Ovary (tissue), 3 donors: Measurements from ENCODE around the gene MTCH1.

Experiments
- POLR2A ChIP-seq: fragments of 450-650 bp; IDR thresholded peaks from one replicate; pipeline ENCODE4 v1.6.1; 2017; ENCODE audit warnings: antibody characterized with exemption, mild to moderate bottlenecking, moderate library complexity
- TF ChIP-seq, protein P1 (sequence below), 3 donors: fragments of 450-650 bp in 2 of 3; fragments of 200-600 bp in 1 of 3; IDR thresholded peaks; one replicate each; pipeline versions ENCODE4 v1.5.1 to v1.8.0; 2016 to 2022; ENCODE audit warnings: antibody characterized with exemption in 3 of 3, mild to moderate bottlenecking in 1 of 3
- donor health status: DM: no; HTN: no; CAD: no.

DNA sequence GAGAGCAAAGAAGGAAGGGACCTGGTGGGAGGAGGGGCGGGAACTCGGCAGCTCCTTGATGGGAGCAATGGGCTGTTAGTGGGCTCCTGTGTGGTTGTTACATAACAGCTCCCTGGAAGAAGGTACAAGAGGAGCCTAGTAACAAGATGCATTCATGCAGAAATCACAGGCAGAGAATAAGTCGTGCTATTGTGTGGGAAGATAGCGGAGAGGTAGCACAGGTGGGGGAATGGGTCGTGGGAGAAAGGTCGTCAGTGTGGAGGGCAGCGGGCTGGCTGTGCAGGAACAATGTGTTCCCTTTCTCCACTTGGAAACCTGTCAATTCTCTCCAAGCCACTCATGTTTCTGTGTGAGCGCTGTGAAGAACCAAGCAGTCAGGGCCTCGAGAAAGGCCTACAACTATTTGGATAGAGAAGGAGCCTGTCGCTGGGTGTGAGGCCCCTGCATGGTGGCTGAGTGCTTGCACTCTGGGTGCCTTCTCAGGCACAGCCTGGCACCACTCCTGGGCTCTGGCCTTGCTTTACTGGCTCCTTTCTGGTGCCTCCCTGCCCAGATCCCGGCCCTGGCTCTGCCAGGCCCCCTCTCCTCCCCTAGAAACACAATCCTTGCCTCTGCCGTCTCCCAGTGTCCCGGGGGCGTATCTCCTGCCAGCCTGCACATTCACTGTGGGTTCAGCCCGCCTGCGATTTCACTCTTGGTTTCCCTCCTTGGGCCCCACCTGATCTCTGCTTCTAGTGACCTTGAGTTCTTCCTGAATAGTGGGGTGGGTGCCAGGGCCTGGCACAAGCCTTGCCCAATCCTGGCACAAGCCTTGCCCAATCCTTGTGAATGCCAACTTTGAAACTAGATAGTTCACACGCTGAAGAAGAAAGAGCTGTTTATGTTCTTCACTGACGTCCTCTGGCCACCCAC lies 12.1 kb upstream of the MTCH1 start:
- TF ChIP-seq, protein P1, sequence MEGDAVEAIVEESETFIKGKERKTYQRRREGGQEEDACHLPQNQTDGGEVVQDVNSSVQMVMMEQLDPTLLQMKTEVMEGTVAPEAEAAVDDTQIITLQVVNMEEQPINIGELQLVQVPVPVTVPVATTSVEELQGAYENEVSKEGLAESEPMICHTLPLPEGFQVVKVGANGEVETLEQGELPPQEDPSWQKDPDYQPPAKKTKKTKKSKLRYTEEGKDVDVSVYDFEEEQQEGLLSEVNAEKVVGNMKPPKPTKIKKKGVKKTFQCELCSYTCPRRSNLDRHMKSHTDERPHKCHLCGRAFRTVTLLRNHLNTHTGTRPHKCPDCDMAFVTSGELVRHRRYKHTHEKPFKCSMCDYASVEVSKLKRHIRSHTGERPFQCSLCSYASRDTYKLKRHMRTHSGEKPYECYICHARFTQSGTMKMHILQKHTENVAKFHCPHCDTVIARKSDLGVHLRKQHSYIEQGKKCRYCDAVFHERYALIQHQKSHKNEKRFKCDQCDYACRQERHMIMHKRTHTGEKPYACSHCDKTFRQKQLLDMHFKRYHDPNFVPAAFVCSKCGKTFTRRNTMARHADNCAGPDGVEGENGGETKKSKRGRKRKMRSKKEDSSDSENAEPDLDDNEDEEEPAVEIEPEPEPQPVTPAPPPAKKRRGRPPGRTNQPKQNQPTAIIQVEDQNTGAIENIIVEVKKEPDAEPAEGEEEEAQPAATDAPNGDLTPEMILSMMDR (IDR thresholded peaks at IDR 0.05), result no peak
- no peak for TF ChIP-seq POLR2A
